SJCRH30 (cell line): ENCODE data around the gene HTR6. TPM values are rescaled to one million over a fixed set of nuclear protein-coding genes. Genes with fewer than 3 reads are reported as not detected.
A peak's percentile ranks its signal among the peaks of the same experiment; 100 is the strongest.

ENCODE experiments used
- DNase-seq, 2 experiments: peaks; one replicate each; pipeline ENCODE4 v3.0.0-alpha.2; 2015 to 2020
- H3K27ac ChIP-seq: fragments of 250-450 bp; sonication (Bioruptor Pico); 2 replicates; pipeline ENCODE4 v1.5.1; 2020; ENCODE audit warnings: mild to moderate bottlenecking, moderate library complexity
- H3K27me3 ChIP-seq: fragments of 250-450 bp; sonication (Bioruptor Pico); 2 replicates; pipeline ENCODE4 v1.5.1; 2020; ENCODE audit warnings: mild to moderate bottlenecking, moderate library complexity
- H3K36me3 ChIP-seq: fragments of 250-450 bp; sonication (Bioruptor Pico); 2 replicates; pipeline ENCODE4 v1.5.1; 2020; ENCODE audit warnings: mild to moderate bottlenecking, moderate library complexity
- H3K4me1 ChIP-seq: fragments of 250-450 bp; sonication (Bioruptor Pico); 2 replicates; pipeline ENCODE4 v1.5.1; 2020; ENCODE audit warnings: mild to moderate bottlenecking, moderate library complexity
- H3K4me3 ChIP-seq: fragments of 250-450 bp; sonication (Bioruptor Pico); 2 replicates; pipeline ENCODE4 v1.5.1; 2020; ENCODE audit warnings: mild to moderate bottlenecking, moderate library complexity
- H3K9me3 ChIP-seq: fragments of 250-450 bp; sonication (Bioruptor Pico); replicated peaks from 2 replicates; pipeline ENCODE4 v1.5.1; 2020; ENCODE audit warnings: mild to moderate bottlenecking, moderate library complexity
- total RNA-seq: library from RNA; depleted of rRNA; stranded (reverse); fragments of >200 nt; shearing (Covaris generic); gene quantifications from 2 replicates; pipeline ENCODE4 v1.2.3, GENCODE V29; 2014

HTR6 gene
- total RNA-seq, 1 experiment from 2014 or later: not detected

GRCh38 chr1:19644681-19645410, 19.8 kb upstream of the HTR6 start:
- no peaks in the 10 kb centered on the region for H3K9me3 ChIP-seq
- H3K27ac ChIP-seq: no peak overlapping the region
- H3K27me3 ChIP-seq: no peaks in the 10 kb centered on the region
- H3K4me3 ChIP-seq: peak overlapping the region; percentile 59
- H3K36me3 ChIP-seq: no peaks in the 10 kb centered on the region
- peak in 1 of 2 experiments; percentile 28 for DNase-seq
- H3K4me1 ChIP-seq: peaks cover 14% of the 10 kb centered on the region

GRCh38 chr1:19645411-19646251, 19.0 kb upstream of the HTR6 start:
- Histone ChIP-seq H3K27me3 (no peaks in the 10 kb centered on the region), H3K4me1 (peaks cover 9% of the 10 kb centered on the region), H3K9me3 (no peaks in the 10 kb centered on the region), H3K27ac (no peak overlapping the region), H3K4me3 (peak overlapping the region; percentile 59), H3K36me3 (no peaks in the 10 kb centered on the region)
- DNase-seq: no peak

GRCh38 chr1:19646377-19647319, 18.0 kb upstream of the HTR6 start:
- Histone ChIP-seq H3K27ac (no peak overlapping the region), H3K27me3 (no peaks in the 10 kb centered on the region), H3K36me3 (no peaks in the 10 kb centered on the region), H3K9me3 (no peaks in the 10 kb centered on the region), H3K4me1 (peaks cover 6% of the 10 kb centered on the region; the same call in 1 of the 2 replicates), H3K4me3 (no peak overlapping the region)
- no peak for DNase-seq

- DNase-seq: no peak
- Histone ChIP-seq H3K27ac (no peak overlapping the region), H3K36me3 (no peaks in the 10 kb centered on the region), H3K27me3 (no peaks in the 10 kb centered on the region), H3K4me3 (no peak overlapping the region), H3K4me1 (peaks cover 6% of the 10 kb centered on the region; the same call in 1 of the 2 replicates), H3K9me3 (no peaks in the 10 kb centered on the region)
These were observed 17.0 kb upstream of the HTR6 start for GRCh38 chr1:19647643-19648042.

- Histone ChIP-seq H3K27me3 (no peaks in the 10 kb centered on the region), H3K4me3 (no peak overlapping the region), H3K36me3 (no peaks in the 10 kb centered on the region), H3K4me1 (peaks cover 6% of the 10 kb centered on the region; the same call in 1 of the 2 replicates), H3K27ac (no peak overlapping the region), H3K9me3 (no peaks in the 10 kb centered on the region)
- DNase-seq: no peak
These were observed 16.4 kb upstream of the HTR6 start for GRCh38 chr1:19648239-19648638.

GRCh38 chr1:19648689-19649088, 16.0 kb upstream of the HTR6 start:
- peak in 1 of 2 experiments; percentile 42 for DNase-seq
- Histone ChIP-seq H3K9me3 (no peaks in the 10 kb centered on the region), H3K27me3 (no peaks in the 10 kb centered on the region), H3K36me3 (no peaks in the 10 kb centered on the region), H3K4me3 (no peak overlapping the region), H3K4me1 (peaks cover 6% of the 10 kb centered on the region; the same call in 1 of the 2 replicates), H3K27ac (no peak overlapping the region)

GRCh38 chr1:19650416-19651140, 14.1 kb upstream of the HTR6 start:
- H3K4me1 ChIP-seq: peaks cover 9% of the 10 kb centered on the region; the same call in 1 of the 2 replicates
- H3K9me3 ChIP-seq: no peaks in the 10 kb centered on the region
- DNase-seq: no peak
- H3K27ac ChIP-seq: no peak overlapping the region
- H3K36me3 ChIP-seq: no peaks in the 10 kb centered on the region
- H3K27me3 ChIP-seq: no peaks in the 10 kb centered on the region
- no peak overlapping the region for H3K4me3 ChIP-seq

- DNase-seq: peak; percentile 70 to 83
- Histone ChIP-seq H3K27me3 (no peaks in the 10 kb centered on the region), H3K36me3 (no peaks in the 10 kb centered on the region), H3K4me3 (no peak overlapping the region), H3K27ac (no peak overlapping the region), H3K4me1 (peaks cover 9% of the 10 kb centered on the region; the same call in 1 of the 2 replicates), H3K9me3 (no peaks in the 10 kb centered on the region)
These were observed 13.4 kb upstream of the HTR6 start for GRCh38 chr1:19651141-19651737.

- H3K4me3 ChIP-seq: no peak overlapping the region
- peaks cover 6% of the 10 kb centered on the region; the same call in 1 of the 2 replicates for H3K4me1 ChIP-seq
- no peaks in the 10 kb centered on the region for H3K36me3 ChIP-seq
- no peak for DNase-seq
- no peaks in the 10 kb centered on the region for H3K27me3 ChIP-seq
- no peak overlapping the region for H3K27ac ChIP-seq
- no peaks in the 10 kb centered on the region for H3K9me3 ChIP-seq
These were observed 10.3 kb upstream of the HTR6 start for GRCh38 chr1:19654386-19654785.

- Histone ChIP-seq H3K27ac (no peak overlapping the region), H3K27me3 (no peaks in the 10 kb centered on the region), H3K4me3 (no peak overlapping the region), H3K9me3 (no peaks in the 10 kb centered on the region), H3K36me3 (no peaks in the 10 kb centered on the region), H3K4me1 (peaks cover 8% of the 10 kb centered on the region; the same call in 1 of the 2 replicates)
- no peak for DNase-seq
These were observed 9.6 kb upstream of the HTR6 start for GRCh38 chr1:19654886-19655717.

GRCh38 chr1:19655718-19656080, 9.0 kb upstream of the HTR6 start:
- Histone ChIP-seq H3K27ac (no peak overlapping the region), H3K4me3 (no peak overlapping the region), H3K27me3 (no peaks in the 10 kb centered on the region), H3K9me3 (no peaks in the 10 kb centered on the region), H3K36me3 (no peaks in the 10 kb centered on the region), H3K4me1 (peaks cover 12% of the 10 kb centered on the region; the same call in 1 of the 2 replicates)
- no peak for DNase-seq

GRCh38 chr1:19656134-19656779, 8.4 kb upstream of the HTR6 start:
- H3K4me3 ChIP-seq: no peak overlapping the region
- peaks cover 9% of the 10 kb centered on the region; the same call in 1 of the 2 replicates for H3K4me1 ChIP-seq
- no peaks in the 10 kb centered on the region for H3K9me3 ChIP-seq
- H3K27ac ChIP-seq: no peak overlapping the region
- no peaks in the 10 kb centered on the region for H3K27me3 ChIP-seq
- no peaks in the 10 kb centered on the region for H3K36me3 ChIP-seq
- DNase-seq: no peak
